Gastroesophageal sphincter (tissue), 3 donors: ENCODE results near the gene AGR3.

Experiments used
- CTCF ChIP-seq, 4 experiments: fragments of 200-600 bp in 2 of 4; fragments of 450-650 bp in 2 of 4; sonication (generic) in 1 of 4; IDR thresholded peaks; one replicate each; pipeline ENCODE4 v1.5.1; 2017 to 2019; ENCODE audit warnings: antibody characterized with exemption in 4 of 4, mild to moderate bottlenecking in 2 of 4, moderate library complexity in 2 of 4
- EP300 ChIP-seq: sonication (generic); formaldehyde crosslinking; IDR thresholded peaks from one replicate; pipeline ENCODE4 v1.6.1; 2017; ENCODE audit warnings: antibody characterized with exemption, mild to moderate bottlenecking
- POLR2A ChIP-seq, 2 donors: fragments of 450-650 bp; IDR thresholded peaks; one replicate each; pipeline ENCODE4 v1.6.1; 2017; ENCODE audit warnings: antibody characterized with exemption in 2 of 2, mild to moderate bottlenecking in 2 of 2, moderate library complexity in 1 of 2
- POLR2AphosphoS5 ChIP-seq: sonication (generic); formaldehyde crosslinking; IDR thresholded peaks from one replicate; pipeline ENCODE4 v1.6.1; 2017; ENCODE audit warnings: antibody characterized with exemption

DNA sequence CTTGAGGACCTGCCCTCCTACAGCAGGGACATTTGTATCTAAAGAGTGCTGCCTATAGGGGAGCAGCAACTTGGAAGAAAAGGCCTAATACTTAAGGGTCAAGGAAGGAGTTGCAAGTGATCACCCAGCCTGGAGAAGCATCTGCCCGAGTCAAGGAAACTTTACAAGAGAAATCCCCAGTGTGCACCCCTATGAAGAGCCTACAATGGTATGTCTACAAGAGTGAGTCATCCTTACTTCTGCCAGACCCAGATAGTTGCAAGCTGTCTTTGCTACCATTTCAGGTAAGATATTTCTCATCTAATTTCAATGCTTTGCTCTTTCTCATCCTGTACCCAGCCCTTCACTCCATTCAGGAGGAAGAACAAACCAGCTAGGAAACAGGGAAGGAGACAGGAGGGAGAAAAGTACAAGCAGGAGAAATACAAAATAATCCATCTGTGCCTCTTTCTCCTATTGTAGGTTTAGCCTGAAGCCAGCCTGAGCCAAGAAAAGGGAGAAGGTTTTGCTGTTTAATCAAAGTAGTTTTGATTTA is 34.4 kb upstream of the AGR3 start:
- TF ChIP-seq CTCF (IDR thresholded peaks at IDR 0.05) = no peak
- no peak for TF ChIP-seq POLR2A (IDR thresholded peaks at IDR 0.05)
- no peak for TF ChIP-seq EP300
- no peak for TF ChIP-seq POLR2AphosphoS5
